IMR-90 (cell line): ENCODE results near the gene CCN6. TPM values are rescaled to one million over a fixed set of nuclear protein-coding genes. Genes with fewer than 3 reads are reported as not detected.

Source experiments
- ATAC-seq: fragments of 200-7000 bp; cut with Tn5 transposase; 2 replicates; pipeline ENCODE4 v1.9.1; 2020; ENCODE audit warnings: low read depth, mild to moderate bottlenecking, moderate library complexity
- BruUV-seq: library from RNA; stranded (reverse); fragments of 400-500 nt; replicated peaks from 2 replicates; lab custom pipeline; 2021; lab: Mats Ljungman, UMichigan
- CTCF ChIA-PET: fragments of 300-600 bp; formaldehyde crosslinking; extraction: SDS; loops from one replicate; lab custom pipeline; 2021; ENCODE audit warnings: antibody characterized with exemption; lab: Yijun Ruan, JAX
- POLR2A ChIA-PET: fragments of 300-600 bp; sonication (Branson Sonifier 250); formaldehyde crosslinking; loops from one replicate; lab custom pipeline; 2022; ENCODE audit warnings: antibody characterized with exemption; ENCODE audit not compliant: unreplicated experiment; lab: Charles Lee
- DNase-seq: peaks from one replicate; pipeline ENCODE4 v3.0.0; 2013
- H2AFZ ChIP-seq: replicated peaks from 2 replicates; pipeline ENCODE3; 2013; ENCODE audit warnings: low read length, mild to moderate bottlenecking; ENCODE audit not compliant: poor library complexity
- H2AK5ac ChIP-seq: 2 replicates; pipeline ENCODE4 v1.6.1; 2013; ENCODE audit warnings: low read depth, low read length, inconsistent platforms
- H2AK9ac ChIP-seq: replicated peaks from 2 replicates; pipeline ENCODE3; 2013; ENCODE audit warnings: mild to moderate bottlenecking, low read depth, low read length, moderate library complexity; ENCODE audit not compliant: poor library complexity
- H2BK120ac ChIP-seq: 2 replicates; pipeline ENCODE4 v1.6.1; 2013; ENCODE audit warnings: low read depth, low read length, inconsistent platforms
- H2BK15ac ChIP-seq: 3 replicates; pipeline ENCODE4 v1.6.1; 2013; ENCODE audit warnings: low read depth, low read length, inconsistent platforms
- H2BK20ac ChIP-seq: 2 replicates; pipeline ENCODE4 v1.6.1; 2013; ENCODE audit warnings: low read depth, mild to moderate bottlenecking, inconsistent platforms, low read length, moderate library complexity
- H2BK5ac ChIP-seq: 2 replicates; pipeline ENCODE4 v1.6.1; 2013; ENCODE audit warnings: mild to moderate bottlenecking, low read depth, low read length, inconsistent platforms; ENCODE audit not compliant: poor library complexity, severe bottlenecking
- H3K14ac ChIP-seq: replicated peaks from 2 replicates; pipeline ENCODE4 v1.6.1; 2013; ENCODE audit warnings: low read depth, low read length, inconsistent platforms
- H3K18ac ChIP-seq: 2 replicates; pipeline ENCODE4 v1.6.1; 2013; ENCODE audit warnings: low read depth, low read length, control low read depth
- H3K23ac ChIP-seq: 2 replicates; pipeline ENCODE4 v1.6.1; 2013; ENCODE audit warnings: low read depth, low read length, inconsistent platforms
- H3K27ac ChIP-seq: 2 replicates; pipeline ENCODE4 v1.5.1; 2013; ENCODE audit warnings: mild to moderate bottlenecking, control low read depth, low read length; ENCODE audit not compliant: insufficient read depth
- H3K27me3 ChIP-seq: 2 replicates; pipeline ENCODE4 v1.6.1; 2013; ENCODE audit warnings: low read length; ENCODE audit not compliant: control insufficient read depth, insufficient read depth
- H3K36me3 ChIP-seq: 2 replicates; pipeline ENCODE4 v1.6.1; 2013; ENCODE audit warnings: low read length, mixed read lengths; ENCODE audit not compliant: control insufficient read depth, insufficient read depth
- H3K4ac ChIP-seq: 2 replicates; pipeline ENCODE4 v1.6.1; 2013; ENCODE audit warnings: low read depth, low read length, inconsistent platforms
- H3K4me1 ChIP-seq: 2 replicates; pipeline ENCODE4 v1.6.1; 2013; ENCODE audit warnings: low read length, mixed read lengths; ENCODE audit not compliant: control insufficient read depth, insufficient read depth
- H3K4me2 ChIP-seq: 2 replicates; pipeline ENCODE4 v1.6.1; 2013; ENCODE audit warnings: low read depth, mild to moderate bottlenecking, control low read depth, low read length, moderate library complexity
- H3K4me3 ChIP-seq: 2 replicates; pipeline ENCODE4 v1.5.1; 2013; ENCODE audit warnings: low read depth, mild to moderate bottlenecking, control low read depth, low read length, moderate library complexity; ENCODE audit not compliant: insufficient read depth
- H3K56ac ChIP-seq: 2 replicates; pipeline ENCODE4 v1.6.1; 2013; ENCODE audit warnings: low read length, inconsistent platforms; ENCODE audit not compliant: insufficient read depth; ENCODE audit errors: extremely low read depth
- H3K79me1 ChIP-seq, 2 experiments: 2 replicates each; pipeline ENCODE4 v1.6.1; 2013; ENCODE audit warnings: low read length in 2 of 2, inconsistent platforms in 1 of 2, low read depth in 1 of 2
- H3K9ac ChIP-seq: 2 replicates; pipeline ENCODE4 v1.6.1; 2013; ENCODE audit warnings: low read depth, low read length, control low read depth
- H3K9me1 ChIP-seq: 2 replicates; pipeline ENCODE4 v1.6.1; 2013; ENCODE audit warnings: low read length, inconsistent platforms; ENCODE audit not compliant: insufficient read depth
- H3K9me3 ChIP-seq: 2 replicates; pipeline ENCODE4 v1.6.1; 2013; ENCODE audit warnings: low read length; ENCODE audit not compliant: control insufficient read depth, insufficient read depth
- H4K20me1 ChIP-seq: 2 replicates; pipeline ENCODE4 v1.6.1; 2013; ENCODE audit warnings: low read length, inconsistent platforms; ENCODE audit not compliant: insufficient read depth
- H4K5ac ChIP-seq: 2 replicates; pipeline ENCODE4 v1.6.1; 2013; ENCODE audit warnings: mild to moderate bottlenecking, low read depth, low read length, control low read depth
- H4K8ac ChIP-seq, 2 experiments: 2 replicates each; pipeline ENCODE4 v1.6.1; 2013; ENCODE audit warnings: low read depth in 2 of 2, low read length in 2 of 2, control low read depth in 1 of 2, inconsistent platforms in 1 of 2
- H4K91ac ChIP-seq: 2 replicates; pipeline ENCODE4 v1.6.1; 2013; ENCODE audit warnings: low read depth, low read length, inconsistent platforms; ENCODE audit not compliant: insufficient read depth
- CTCF ChIP-seq: conservative IDR thresholded peaks from 2 replicates; pipeline ENCODE4 v1.5.1; 2012; ENCODE audit warnings: mild to moderate bottlenecking, low read depth, low read length, improper control_type of control experiment
- MAFK ChIP-seq: IDR thresholded peaks from 2 replicates; pipeline ENCODE4 v1.6.1; 2012; ENCODE audit warnings: low read depth, low read length, improper control_type of control experiment
- WGBS, 2 experiments: methylation state at CpG; one replicate each; pipeline versions ENCODE4 v1.1.5 to v1.1.7; 2013; ENCODE audit warnings: missing lambda C conversion rate in 2 of 2; ENCODE audit not compliant: insufficient read length in 1 of 2; ENCODE audit errors: extremely low coverage in 2 of 2; 5-methylcytosine and 5-hydroxymethylcytosine counted together
- dilution Hi-C: fragments of 300-500 bp; cut with HindIII; formaldehyde crosslinking; loops from one replicate; pipeline ENCODE4 v1.14.3; 2018; ENCODE audit warnings: low sequenced_read_pairs; ENCODE audit not compliant: unreplicated experiment
- in situ Hi-C: fragments of 300-500 bp; cut with MboI; formaldehyde crosslinking; loops from 3 replicates; pipeline ENCODE4 v1.14.3; 2019; ENCODE audit warnings: low sequenced_read_pairs, inconsistent platforms, mixed read lengths
- intact Hi-C: fragments of 100-400 bp; cut with micrococcal nuclease; formaldehyde crosslinking; loops from 2 replicates; pipeline ENCODE4 v1.10.0; 2022
- polyA plus RNA-seq, 3 experiments: library from polyadenylated mRNA; depleted of rRNA; stranded (reverse); fragments of >200 nt; gene quantifications; 2 replicates each; pipeline ENCODE4 v1.2.3, GENCODE V29; 2012; ENCODE audit warnings: low replicate concordance in 1 of 3
- total RNA-seq: library from RNA; depleted of rRNA; stranded (reverse); fragments of >200 nt; gene quantifications from 2 replicates; pipeline ENCODE4 v1.2.3, GENCODE V29; 2012

CCN6 gene
- total and polyA plus RNA-seq, 2 of the 4 experiments (the other 2 are of a cell fraction): not detected

- Histone ChIP-seq H2AK9ac (no peak overlapping the region), H2AFZ (no peak overlapping the region), H3K9me1 (peaks cover 12% of the 10 kb centered on the region; the same call in 1 of the 2 replicates), H3K14ac (no peak overlapping the region), H3K4me3 (no peak overlapping the region), H4K91ac (no peak overlapping the region), H3K79me1 (no peaks in the 10 kb centered on the region), H2BK20ac (no peak overlapping the region), H2BK5ac (no peak overlapping the region), H3K27me3 (peaks cover 15% of the 10 kb centered on the region), H3K27ac (no peak overlapping the region), H2BK15ac (no peak overlapping the region), H4K20me1 (no peaks in the 10 kb centered on the region), H4K5ac (no peak overlapping the region), H3K36me3 (no peaks in the 10 kb centered on the region), H3K4ac (no peak overlapping the region), H3K56ac (no peak overlapping the region), H3K23ac (no peak overlapping the region), H3K4me2 (no peak overlapping the region), H3K9me3 (no peaks in the 10 kb centered on the region), H2BK120ac (no peak overlapping the region), H3K18ac (no peak overlapping the region), H4K8ac (no peak overlapping the region), H2AK5ac (no peak overlapping the region), H3K9ac (no peak overlapping the region), H3K4me1 (peaks cover 6% of the 10 kb centered on the region)
- intact Hi-C loops: no loop called here
- no peak for DNase-seq
- TF ChIP-seq CTCF (no peak), MAFK (no peak)
- no CpG with 5 or more reads among the region's 6 CpGs for whole genome bisulfite sequencing, 2 experiments
- ChIA-PET CTCF (interaction anchor here (0.7 kb wide), 1 partner anchor 10 kb away, joined by 4 read pairs; no protein-coding TSS in a partner anchor), POLR2A (interaction anchor here (0.6 kb wide), 1 partner anchor 10 kb away, joined by 5 read pairs; no protein-coding TSS in a partner anchor)
- ATAC-seq: no peak
- in situ Hi-C loops: loop anchor here (25.0 kb wide), 2 partner anchors 672 to 997 kb away; no protein-coding TSS in a partner anchor
- dilution Hi-C loops: no loop called here
- no TSS peak for BruUV-seq
These were observed 19.9 kb upstream of the CCN6 start for GRCh38 chr6:112033791-112034615.
